Endothelial cell of umbilical vein (primary cell): ENCODE measurements around the gene PTK6.

ENCODE experiments used
- EZH2 ChIP-seq: IDR thresholded peaks from 2 replicates; pipeline ENCODE4 v1.6.1; 2012; ENCODE audit warnings: borderline replicate concordance, low read depth, mild to moderate bottlenecking, moderate library complexity, low read length, inconsistent platforms; ENCODE audit not compliant: severe bottlenecking
- FOS ChIP-seq: IDR thresholded peaks from 2 replicates; pipeline ENCODE4 v1.6.1; 2011; ENCODE audit warnings: mild to moderate bottlenecking, low read length, moderate library complexity, borderline replicate concordance; ENCODE audit not compliant: insufficient read depth
- JUN ChIP-seq: IDR thresholded peaks from 2 replicates; pipeline ENCODE4 v1.6.1; 2011; ENCODE audit warnings: borderline replicate concordance, low read depth; ENCODE audit not compliant: insufficient read length, insufficient read depth
- POLR2A ChIP-seq: IDR thresholded peaks from 2 replicates; pipeline ENCODE4 v1.6.1; 2012; ENCODE audit warnings: low read depth, mild to moderate bottlenecking, control low read depth, low read length
- TF ChIP-seq, protein P1 (sequence below), 2 donors: IDR thresholded peaks; 1 replicate in 1 of 2; 2 replicates in 1 of 2; pipeline ENCODE4 v1.5.1; 2011; ENCODE audit warnings: low read length in 2 of 2, mild to moderate bottlenecking in 2 of 2, moderate library complexity in 2 of 2, control low read depth in 1 of 2, inconsistent platforms in 1 of 2, low read depth in 1 of 2; ENCODE audit not compliant: insufficient read depth in 1 of 2; ENCODE audit errors: extremely low read depth in 1 of 2
- TF ChIP-seq, protein P2 (sequence below): IDR thresholded peaks from 2 replicates; pipeline ENCODE4 v1.6.1; 2011; ENCODE audit not compliant: insufficient read depth, insufficient read length

DNA sequence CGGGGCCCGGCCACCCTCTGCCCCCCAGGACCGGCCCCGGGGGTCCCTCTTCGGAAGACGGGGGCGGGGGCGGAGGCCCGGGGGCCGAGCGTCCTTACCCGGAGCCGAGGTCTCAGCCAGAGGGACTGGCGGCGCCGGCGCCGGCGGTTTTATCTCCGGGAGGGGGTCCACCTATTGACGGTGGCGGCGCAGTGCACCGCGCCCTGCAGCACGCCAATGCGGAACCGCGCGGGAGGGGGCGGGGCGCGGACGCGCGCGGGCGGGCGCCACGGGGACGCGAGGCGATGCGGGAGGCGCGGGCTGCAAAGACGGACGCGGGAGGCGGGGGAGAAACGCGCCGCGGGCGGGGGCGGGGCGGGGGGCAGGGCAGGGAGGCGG lies 38.2 kb downstream of the PTK6 start, which contains the start of gene EEF1A2:
- TF ChIP-seq, protein P1, sequence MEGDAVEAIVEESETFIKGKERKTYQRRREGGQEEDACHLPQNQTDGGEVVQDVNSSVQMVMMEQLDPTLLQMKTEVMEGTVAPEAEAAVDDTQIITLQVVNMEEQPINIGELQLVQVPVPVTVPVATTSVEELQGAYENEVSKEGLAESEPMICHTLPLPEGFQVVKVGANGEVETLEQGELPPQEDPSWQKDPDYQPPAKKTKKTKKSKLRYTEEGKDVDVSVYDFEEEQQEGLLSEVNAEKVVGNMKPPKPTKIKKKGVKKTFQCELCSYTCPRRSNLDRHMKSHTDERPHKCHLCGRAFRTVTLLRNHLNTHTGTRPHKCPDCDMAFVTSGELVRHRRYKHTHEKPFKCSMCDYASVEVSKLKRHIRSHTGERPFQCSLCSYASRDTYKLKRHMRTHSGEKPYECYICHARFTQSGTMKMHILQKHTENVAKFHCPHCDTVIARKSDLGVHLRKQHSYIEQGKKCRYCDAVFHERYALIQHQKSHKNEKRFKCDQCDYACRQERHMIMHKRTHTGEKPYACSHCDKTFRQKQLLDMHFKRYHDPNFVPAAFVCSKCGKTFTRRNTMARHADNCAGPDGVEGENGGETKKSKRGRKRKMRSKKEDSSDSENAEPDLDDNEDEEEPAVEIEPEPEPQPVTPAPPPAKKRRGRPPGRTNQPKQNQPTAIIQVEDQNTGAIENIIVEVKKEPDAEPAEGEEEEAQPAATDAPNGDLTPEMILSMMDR (IDR thresholded peaks at IDR 0.05; ENCODE audit: extremely low read depth in 1 of 2, insufficient read depth in 1 of 2, low read depth in 1 of 2, low read length in 2 of 2), result peak in 1 of 2 donors; percentile 14
- no peak for TF ChIP-seq FOS
- TF ChIP-seq EZH2, result peak; percentile 13
- no peak for TF ChIP-seq POLR2A
- no peak for TF ChIP-seq JUN
- TF ChIP-seq, protein P2, sequence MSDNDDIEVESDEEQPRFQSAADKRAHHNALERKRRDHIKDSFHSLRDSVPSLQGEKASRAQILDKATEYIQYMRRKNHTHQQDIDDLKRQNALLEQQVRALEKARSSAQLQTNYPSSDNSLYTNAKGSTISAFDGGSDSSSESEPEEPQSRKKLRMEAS, result no peak
